ENCODE data around the gene TRPM2. TPM values are rescaled to one million over a fixed set of nuclear protein-coding genes. Genes with fewer than 3 reads are reported as not detected.

TRPM2 gene
- total RNA-seq, 1 donor from 2014 or later = 0.43 TPM

GRCh38 chr21:44490816-44491215 lies 137.4 kb downstream of the TRPM2 start:
- H3K27ac ChIP-seq = no peak overlapping the region
- DNase-seq (ENCODE audit: low spot score in 2 of 2) = no peak
- no peaks in the 10 kb centered on the region for H3K27me3 ChIP-seq
- H3K4me3 ChIP-seq = no peak overlapping the region
- H3K36me3 ChIP-seq = no peaks in the 10 kb centered on the region
- peaks cover 10 to 19% of the 10 kb centered on the region in 2 donors for H3K9me3 ChIP-seq
- TF ChIP-seq, protein P1, sequence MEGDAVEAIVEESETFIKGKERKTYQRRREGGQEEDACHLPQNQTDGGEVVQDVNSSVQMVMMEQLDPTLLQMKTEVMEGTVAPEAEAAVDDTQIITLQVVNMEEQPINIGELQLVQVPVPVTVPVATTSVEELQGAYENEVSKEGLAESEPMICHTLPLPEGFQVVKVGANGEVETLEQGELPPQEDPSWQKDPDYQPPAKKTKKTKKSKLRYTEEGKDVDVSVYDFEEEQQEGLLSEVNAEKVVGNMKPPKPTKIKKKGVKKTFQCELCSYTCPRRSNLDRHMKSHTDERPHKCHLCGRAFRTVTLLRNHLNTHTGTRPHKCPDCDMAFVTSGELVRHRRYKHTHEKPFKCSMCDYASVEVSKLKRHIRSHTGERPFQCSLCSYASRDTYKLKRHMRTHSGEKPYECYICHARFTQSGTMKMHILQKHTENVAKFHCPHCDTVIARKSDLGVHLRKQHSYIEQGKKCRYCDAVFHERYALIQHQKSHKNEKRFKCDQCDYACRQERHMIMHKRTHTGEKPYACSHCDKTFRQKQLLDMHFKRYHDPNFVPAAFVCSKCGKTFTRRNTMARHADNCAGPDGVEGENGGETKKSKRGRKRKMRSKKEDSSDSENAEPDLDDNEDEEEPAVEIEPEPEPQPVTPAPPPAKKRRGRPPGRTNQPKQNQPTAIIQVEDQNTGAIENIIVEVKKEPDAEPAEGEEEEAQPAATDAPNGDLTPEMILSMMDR (IDR thresholded peaks at IDR 0.05) = no peak
- H3K4me1 ChIP-seq = no peaks in the 10 kb centered on the region
- intact Hi-C loops (cut with DNase I) = no loop called here

Other genes with a start within 250 kb of the TRPM2 start
- 2.7 TPM for gene PWP2, start 246.2 kb upstream of the TRPM2 start, total RNA-seq
- not detected for gene GATD3, start 219.9 kb upstream of the TRPM2 start, total RNA-seq
- not detected for gene ICOSLG, start 112.7 kb upstream of the TRPM2 start, total RNA-seq
- not detected for gene DNMT3L, start 91.7 kb upstream of the TRPM2 start, total RNA-seq
- gene AIRE, start 67.7 kb upstream of the TRPM2 start, total RNA-seq = 0.75 TPM
- 153 TPM for gene PFKL, start 53.6 kb upstream of the TRPM2 start, total RNA-seq
- 68.5 TPM for gene CFAP410, start 14.2 kb upstream of the TRPM2 start, total RNA-seq
- gene LRRC3, start 101.9 kb downstream of the TRPM2 start, total RNA-seq = 2.2 TPM
- not detected for gene KRTAP10-1, start 186.6 kb downstream of the TRPM2 start, total RNA-seq
- not detected for gene KRTAP10-2, start 197.9 kb downstream of the TRPM2 start, total RNA-seq
- gene KRTAP10-3, start 205.2 kb downstream of the TRPM2 start, total RNA-seq = not detected
- not detected for gene KRTAP10-4, start 220.1 kb downstream of the TRPM2 start, total RNA-seq
- gene KRTAP10-5, start 227.0 kb downstream of the TRPM2 start, total RNA-seq = not detected
- gene KRTAP10-6, start 238.9 kb downstream of the TRPM2 start, total RNA-seq = not detected
- gene KRTAP10-7, start 247.0 kb downstream of the TRPM2 start, total RNA-seq = not detected